ENCODE results near the gene LTV1.
"Not testable (repeated sequence)": the region's sequence is repeated elsewhere in the genome, so short reads cannot be mapped to it uniquely, and the experiment has no call there.

LTV1 gene

GRCh38 chr6:143863771-143864170, 20.6 kb downstream of the LTV1 start:
- no peaks in the 10 kb centered on the region for H3K4me1 Mint-ChIP-seq (ENCODE audit: low read depth)
- H3K9me3 Mint-ChIP-seq, result peaks cover 4% of the 10 kb centered on the region
- no peaks in the 10 kb centered on the region for H3K27me3 Mint-ChIP-seq
- H3K36me3 Mint-ChIP-seq (ENCODE audit: low read depth), result peaks cover 81% of the 10 kb centered on the region
- no peak overlapping the region for H3K4me3 Mint-ChIP-seq
- no peak for DNase-seq
- H3K27ac Mint-ChIP-seq, result no peak overlapping the region

DNA sequence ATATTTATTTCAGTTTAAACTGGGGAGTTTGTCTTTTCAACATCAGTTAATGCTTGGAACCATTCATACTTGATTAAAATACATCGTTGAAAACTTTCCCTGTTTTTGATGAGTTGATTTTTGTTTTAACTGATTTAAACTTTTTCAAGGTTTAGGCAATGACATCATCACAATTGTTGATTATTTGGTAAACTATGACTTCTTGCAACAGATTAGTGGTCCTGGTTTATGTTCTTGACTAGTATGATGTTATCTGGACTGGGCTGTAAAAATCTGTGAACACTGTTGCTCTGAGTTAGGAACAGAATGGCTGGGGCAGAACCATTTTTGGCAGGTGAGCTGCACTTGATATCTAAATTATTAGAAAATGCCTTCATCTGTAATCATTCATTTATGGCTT, 21.1 kb downstream of the LTV1 start, which contains the start of gene ZC2HC1B:
ZC2HC1B (plus strand) TSS at position 241 of the 400 bp plus-strand sequence; CDS start at position 307, 66 bp downstream.
- no peak for DNase-seq
- H3K4me1 Mint-ChIP-seq (ENCODE audit: low read depth), result no peaks in the 10 kb centered on the region
- peaks cover 76% of the 10 kb centered on the region for H3K36me3 Mint-ChIP-seq (ENCODE audit: low read depth)
- no peaks in the 10 kb centered on the region for H3K27me3 Mint-ChIP-seq
- H3K4me3 Mint-ChIP-seq, result no peak within 1 kb of the TSS
- H3K9me3 Mint-ChIP-seq, result peaks cover 4% of the 10 kb centered on the region
- no peak within 1 kb of the TSS for H3K27ac Mint-ChIP-seq

- DNase-seq, result no peak
- Mint-ChIP-seq H3K27ac (no peak overlapping the region), H3K27me3 (no peaks in the 10 kb centered on the region), H3K9me3 (peaks cover 4% of the 10 kb centered on the region), H3K4me3 (no peak overlapping the region), H3K4me1 (ENCODE audit: low read depth) (peaks cover 5% of the 10 kb centered on the region), H3K36me3 (ENCODE audit: low read depth) (peaks cover 47% of the 10 kb centered on the region)
These were observed 24.1 kb downstream of the LTV1 start for GRCh38 chr6:143867236-143867635.

- not testable (repeated sequence) for H3K9me3 Mint-ChIP-seq, H3K4me3 Mint-ChIP-seq, DNase-seq, H3K27ac Mint-ChIP-seq, H3K27me3 Mint-ChIP-seq
- Mint-ChIP-seq H3K36me3 (ENCODE audit: low read depth) (peaks cover 34% of the 10 kb centered on the region), H3K4me1 (ENCODE audit: low read depth) (peaks cover 10% of the 10 kb centered on the region)
These were observed 25.7 kb downstream of the LTV1 start for GRCh38 chr6:143868808-143869207.

GRCh38 chr6:143871202-143871730, 28.1 kb downstream of the LTV1 start:
- Mint-ChIP-seq H3K4me1 (ENCODE audit: low read depth) (peaks cover 10% of the 10 kb centered on the region), H3K36me3 (ENCODE audit: low read depth) (peaks cover 13% of the 10 kb centered on the region)
- not testable (repeated sequence) for H3K4me3 Mint-ChIP-seq, H3K9me3 Mint-ChIP-seq, DNase-seq, H3K27me3 Mint-ChIP-seq, H3K27ac Mint-ChIP-seq

DNA sequence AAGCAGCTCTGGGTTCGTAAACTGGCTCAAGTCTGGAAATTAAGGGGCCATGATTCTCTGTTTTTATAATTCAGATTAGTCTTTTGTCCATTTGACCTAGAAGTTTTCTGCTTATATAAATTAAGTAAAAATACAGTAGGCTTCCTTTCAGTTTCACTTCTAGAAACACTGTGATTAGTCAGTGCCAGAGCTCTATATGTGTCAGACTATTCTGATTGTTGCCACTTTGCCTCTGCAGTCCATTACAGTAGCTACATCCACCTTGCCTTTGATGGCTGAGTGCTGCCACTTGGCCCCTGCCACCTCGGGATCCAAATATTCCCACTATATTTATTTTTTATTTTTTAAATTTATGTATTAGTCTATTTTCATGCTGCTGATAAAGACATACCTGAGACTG, 29.1 kb downstream of the LTV1 start:
- H3K9me3 Mint-ChIP-seq, result peaks cover 7% of the 10 kb centered on the region
- no peak overlapping the region for H3K27ac Mint-ChIP-seq
- no peak for DNase-seq

GRCh38 chr6:143873600-143873999, 30.5 kb downstream of the LTV1 start:
- H3K36me3 Mint-ChIP-seq (ENCODE audit: low read depth); H3K4me3 Mint-ChIP-seq; DNase-seq; H3K27ac Mint-ChIP-seq; H3K27me3 Mint-ChIP-seq; H3K9me3 Mint-ChIP-seq: not testable (repeated sequence)
- peaks cover 15% of the 10 kb centered on the region for H3K4me1 Mint-ChIP-seq (ENCODE audit: low read depth)

More for the DNA sequence above, 29.1 kb downstream of the LTV1 start:
- no peak overlapping the region for H3K4me3 Mint-ChIP-seq
- H3K36me3 Mint-ChIP-seq (ENCODE audit: low read depth), result peaks cover 4% of the 10 kb centered on the region
- no peaks in the 10 kb centered on the region for H3K27me3 Mint-ChIP-seq
- H3K4me1 Mint-ChIP-seq (ENCODE audit: low read depth), result peaks cover 10% of the 10 kb centered on the region

DNA sequence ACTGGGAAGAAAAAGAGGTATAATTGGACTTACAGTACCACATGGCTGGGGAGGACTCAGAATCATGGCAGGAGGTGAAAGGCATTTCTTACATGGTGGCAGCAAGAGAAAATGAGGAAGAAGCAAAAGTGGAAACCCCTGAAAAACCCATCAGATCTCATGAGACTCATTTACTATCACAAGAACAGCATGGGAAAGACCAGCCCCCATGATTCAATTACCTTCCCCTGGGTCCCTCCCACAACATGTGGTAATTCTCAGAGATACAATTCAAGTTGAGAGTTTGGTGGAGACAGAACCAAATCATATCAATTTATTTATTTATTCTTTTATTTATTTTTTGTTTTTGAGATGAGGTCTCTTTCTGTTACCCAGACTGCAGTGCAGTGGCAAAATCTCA, 31.4 kb downstream of the LTV1 start:
- not testable (repeated sequence) for H3K36me3 Mint-ChIP-seq (ENCODE audit: low read depth); H3K4me3 Mint-ChIP-seq; H3K27ac Mint-ChIP-seq; DNase-seq; H3K27me3 Mint-ChIP-seq
- Mint-ChIP-seq H3K4me1 (ENCODE audit: low read depth) (peaks cover 15% of the 10 kb centered on the region), H3K9me3 (peaks cover 11% of the 10 kb centered on the region)

DNA sequence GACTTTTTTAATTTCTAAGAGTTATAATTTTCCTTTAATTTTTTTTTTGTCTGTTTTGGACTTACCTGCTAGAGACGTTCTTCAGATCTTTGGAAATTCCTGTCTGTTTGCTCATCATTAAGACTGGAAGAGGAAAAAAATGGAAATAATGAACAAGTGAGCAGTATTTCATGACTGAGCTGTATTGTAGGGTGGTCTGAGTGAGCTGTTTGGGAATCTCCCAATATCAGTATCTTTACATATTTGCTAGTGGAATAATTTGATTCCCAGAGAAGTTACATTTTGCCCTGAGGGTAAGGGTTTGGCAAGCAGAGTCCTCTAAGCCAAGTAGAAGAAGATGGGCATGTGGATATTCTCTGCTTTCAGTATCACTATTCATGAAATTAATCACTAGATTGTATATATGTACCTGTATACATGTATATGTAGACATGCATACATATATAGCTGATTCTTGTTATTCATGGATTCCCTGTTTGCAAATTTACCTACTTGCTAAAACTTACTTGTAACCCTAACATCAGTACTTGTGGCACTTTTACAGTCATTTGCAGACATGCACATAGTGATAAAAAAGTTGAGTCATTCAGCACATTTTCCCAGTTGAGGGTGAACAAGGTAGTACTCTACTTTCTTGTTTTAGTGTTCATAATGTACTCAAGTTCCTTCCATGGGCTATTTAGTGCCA, 34.6 kb downstream of the LTV1 start:
- no peak overlapping the region for H3K4me3 Mint-ChIP-seq
- H3K36me3 Mint-ChIP-seq (ENCODE audit: low read depth), result peaks cover 3% of the 10 kb centered on the region
- H3K4me1 Mint-ChIP-seq (ENCODE audit: low read depth), result peaks cover 7% of the 10 kb centered on the region
- H3K27me3 Mint-ChIP-seq, result no peaks in the 10 kb centered on the region
- H3K9me3 Mint-ChIP-seq, result peaks cover 11% of the 10 kb centered on the region
- no peak for DNase-seq
- H3K27ac Mint-ChIP-seq, result peak overlapping the region; percentile 58

GRCh38 chr6:143878272-143878760, 35.2 kb downstream of the LTV1 start:
- Mint-ChIP-seq H3K9me3 (peaks cover 11% of the 10 kb centered on the region), H3K27me3 (no peaks in the 10 kb centered on the region), H3K27ac (peak overlapping the region; percentile 58), H3K36me3 (ENCODE audit: low read depth) (peaks cover 3% of the 10 kb centered on the region), H3K4me3 (no peak overlapping the region), H3K4me1 (ENCODE audit: low read depth) (peaks cover 5% of the 10 kb centered on the region)
- no peak for DNase-seq

- Mint-ChIP-seq H3K4me3 (no peak overlapping the region), H3K36me3 (ENCODE audit: low read depth) (peaks cover 3% of the 10 kb centered on the region)
These were observed 37.3 kb downstream of the LTV1 start for GRCh38 chr6:143880412-143880811.

GRCh38 chr6:143882401-143882930, 39.3 kb downstream of the LTV1 start:
- Mint-ChIP-seq H3K4me1 (ENCODE audit: low read depth) (peaks cover 5% of the 10 kb centered on the region), H3K4me3 (no peak overlapping the region), H3K9me3 (peaks cover 6% of the 10 kb centered on the region), H3K27ac (no peak overlapping the region), H3K36me3 (ENCODE audit: low read depth) (no peaks in the 10 kb centered on the region), H3K27me3 (no peaks in the 10 kb centered on the region)
- DNase-seq, result no peak

More at GRCh38 chr6:143880412-143880811, 37.3 kb downstream of the LTV1 start:
- no peaks in the 10 kb centered on the region for H3K27me3 Mint-ChIP-seq
- no peak for DNase-seq
- peaks cover 5% of the 10 kb centered on the region for H3K4me1 Mint-ChIP-seq (ENCODE audit: low read depth)
- no peak overlapping the region for H3K27ac Mint-ChIP-seq
- H3K9me3 Mint-ChIP-seq, result peaks cover 11% of the 10 kb centered on the region

- no peaks in the 10 kb centered on the region for H3K9me3 Mint-ChIP-seq
- DNase-seq, result no peak
- no peak overlapping the region for H3K27ac Mint-ChIP-seq
- no peaks in the 10 kb centered on the region for H3K4me1 Mint-ChIP-seq (ENCODE audit: low read depth)
- no peaks in the 10 kb centered on the region for H3K36me3 Mint-ChIP-seq (ENCODE audit: low read depth)
- no peak overlapping the region for H3K4me3 Mint-ChIP-seq
- no peaks in the 10 kb centered on the region for H3K27me3 Mint-ChIP-seq
These were observed 41.2 kb downstream of the LTV1 start for GRCh38 chr6:143884216-143884900.

DNA sequence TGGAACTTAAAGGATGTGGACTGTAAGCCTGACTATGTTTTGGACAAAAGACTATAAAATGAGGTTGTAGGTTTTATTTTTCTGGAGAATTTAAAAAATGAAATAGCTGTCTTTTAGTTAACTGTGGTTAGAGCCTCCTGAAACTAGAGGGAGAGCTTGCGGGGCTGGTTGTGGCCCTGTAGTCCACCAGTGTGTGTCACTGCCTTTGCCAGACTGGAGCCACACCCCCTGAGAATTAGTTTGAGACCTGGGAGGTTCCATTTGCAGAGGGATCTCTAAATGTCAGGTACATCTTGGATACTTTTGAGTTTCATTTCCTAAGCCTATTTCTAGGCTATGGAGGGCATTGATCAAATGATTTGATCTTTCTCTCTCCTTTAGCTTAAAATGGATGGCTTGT, 42.0 kb downstream of the LTV1 start:
- H3K36me3 Mint-ChIP-seq (ENCODE audit: low read depth), result no peaks in the 10 kb centered on the region
- H3K4me1 Mint-ChIP-seq (ENCODE audit: low read depth), result no peaks in the 10 kb centered on the region
- no peaks in the 10 kb centered on the region for H3K9me3 Mint-ChIP-seq

DNA sequence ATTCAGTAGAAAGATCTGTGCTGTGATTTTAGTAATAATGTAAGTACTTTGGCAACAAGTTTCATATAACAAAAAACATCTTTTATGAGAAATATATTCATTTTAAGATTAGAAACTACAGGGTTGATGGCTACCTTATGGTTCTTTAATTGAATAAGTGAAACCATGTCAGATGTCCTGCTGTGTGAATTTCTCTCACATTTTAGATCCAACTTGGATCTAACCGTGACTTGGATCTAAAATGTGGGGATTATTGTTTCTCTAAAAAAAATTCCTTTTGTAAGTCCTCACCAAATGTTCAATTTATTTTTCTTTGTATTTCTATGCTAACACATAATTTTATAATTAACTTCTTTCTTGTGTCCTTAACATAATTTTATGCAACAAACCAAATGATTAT, 51.5 kb downstream of the LTV1 start:
- Mint-ChIP-seq H3K9me3 (no peaks in the 10 kb centered on the region), H3K27ac (no peak overlapping the region), H3K36me3 (ENCODE audit: low read depth) (no peaks in the 10 kb centered on the region), H3K27me3 (no peaks in the 10 kb centered on the region), H3K4me3 (no peak overlapping the region), H3K4me1 (ENCODE audit: low read depth) (no peaks in the 10 kb centered on the region)
- no peak for DNase-seq

More for the DNA sequence above, 42.0 kb downstream of the LTV1 start:
- Mint-ChIP-seq H3K4me3 (no peak overlapping the region), H3K27me3 (no peaks in the 10 kb centered on the region), H3K27ac (no peak overlapping the region)
- DNase-seq, result no peak
